GM12878 (cell line): ENCODE data around the gene CIRBP. TPM values are rescaled to one million over a fixed set of nuclear protein-coding genes. Genes with fewer than 3 reads are reported as not detected.
A peak's percentile ranks its signal among the peaks of the same experiment; 100 is the strongest.

Experiments used
- ATF7 ChIP-seq: fragments of 450-650 bp; IDR thresholded peaks from 2 replicates; pipeline ENCODE4 v1.6.1; 2016; ENCODE audit warnings: low read depth, mild to moderate bottlenecking
- CBX5 ChIP-seq: sonication (generic); IDR thresholded peaks from 2 replicates; pipeline ENCODE4 v1.6.1; 2016; ENCODE audit warnings: low read depth, moderate library complexity, mild to moderate bottlenecking, inconsistent platforms
- CHD4 ChIP-seq: fragments of 200-600 bp; sonication (generic); IDR thresholded peaks from 2 replicates; pipeline ENCODE4 v1.6.1; 2016; ENCODE audit warnings: mild to moderate bottlenecking
- E2F8 ChIP-seq: fragments of 450-650 bp; IDR thresholded peaks from 2 replicates; pipeline ENCODE4 v1.6.1; 2018; ENCODE audit warnings: mild to moderate bottlenecking, low read depth, moderate library complexity; ENCODE audit not compliant: partially characterized antibody
- HDAC2 ChIP-seq: fragments of 200-600 bp; sonication (generic); IDR thresholded peaks from 2 replicates; pipeline ENCODE4 v1.6.1; 2017
- MYC ChIP-seq: IDR thresholded peaks from 2 replicates; pipeline ENCODE4 v1.6.1; 2011; ENCODE audit warnings: mild to moderate bottlenecking, low read length, moderate library complexity, inconsistent platforms; ENCODE audit not compliant: insufficient read depth, insufficient replicate concordance, insufficient read length, severe bottlenecking
- NFIC ChIP-seq: IDR thresholded peaks from 2 replicates; pipeline ENCODE4 v1.6.1; 2012; ENCODE audit warnings: low read depth, mild to moderate bottlenecking, inconsistent platforms, low read length, moderate library complexity
- NFXL1 ChIP-seq: fragments of 450-650 bp; IDR thresholded peaks from 2 replicates; pipeline ENCODE4 v1.6.1; 2017; ENCODE audit warnings: antibody characterized with exemption, mild to moderate bottlenecking, borderline replicate concordance
- PRDM15 ChIP-seq: fragments of 450-650 bp; formaldehyde crosslinking; IDR thresholded peaks from 2 replicates; pipeline ENCODE4 v1.4.0; 2020; ENCODE audit warnings: mild to moderate bottlenecking, moderate library complexity
- SPI1 ChIP-seq: IDR thresholded peaks from 2 replicates; pipeline ENCODE4 v1.6.1; 2011; ENCODE audit warnings: low read depth, mild to moderate bottlenecking, low read length, moderate library complexity, borderline replicate concordance; ENCODE audit not compliant: insufficient read depth
- TCF7 ChIP-seq: IDR thresholded peaks from 2 replicates; pipeline ENCODE4 v1.6.1; 2014; ENCODE audit warnings: antibody characterized with exemption, borderline replicate concordance
- ZBTB40 ChIP-seq: fragments of 450-650 bp; IDR thresholded peaks from 2 replicates; pipeline ENCODE4 v1.6.1; 2016; ENCODE audit warnings: mild to moderate bottlenecking, moderate library complexity, borderline replicate concordance
- ZNF384 ChIP-seq: IDR thresholded peaks from 2 replicates; pipeline ENCODE4 v1.6.1; 2012; ENCODE audit warnings: low read depth, mild to moderate bottlenecking, low read length, improper control_type of control experiment, borderline replicate concordance
- ZNF687 ChIP-seq: fragments of 450-650 bp; IDR thresholded peaks from 2 replicates; pipeline ENCODE4 v1.6.1; 2017; ENCODE audit warnings: mild to moderate bottlenecking, moderate library complexity
- polyA plus RNA-seq, 11 experiments: library from polyadenylated mRNA; depleted of rRNA in 4 of 11; unstranded in 6 of 11; stranded (reverse) in 5 of 11; fragments of >200 nt; fragmentation: Nextera tagmentation in 4 of 11; fragmentation: Illumina TruSeq in 1 of 11; extraction: Ambion mirVana in 4 of 11; extraction: Trizol in 1 of 11; gene quantifications; 1 replicate in 1 of 11; 2 replicates in 10 of 11; pipeline versions ENCODE4 v1.2.1 to v1.2.3, GENCODE V29; 2011 to 2016; ENCODE audit warnings: inconsistent platforms in 2 of 11, missing spikeins in 2 of 11, low read depth in 1 of 11
- total RNA-seq, 4 experiments: library from RNA; depleted of rRNA in 3 of 4; stranded (reverse); fragments of >200 nt in 3 of 4; fragmentation: Illumina TruSeq in 1 of 4; extraction: Trizol in 1 of 4; gene quantifications; 2 replicates each; pipeline versions ENCODE4 v1.2.1 to v1.2.3, GENCODE V29; 2013 to 2021

CIRBP gene
- total and polyA plus RNA-seq, 10 of the 15 experiments (the other 5 are each of a cell fraction or from before 2014, with no cell fraction given) = 27.6 to 335 (median 229) TPM

GRCh38 chr19:1275260-1275975 is 6.3 kb downstream of the CIRBP start, which contains the start of gene FAM174C (continued):
- TF ChIP-seq ZNF687 = peak; percentile 93
- no peak for TF ChIP-seq SPI1
- TF ChIP-seq ATF7 = no peak
- TF ChIP-seq NFIC = no peak
- TF ChIP-seq ZBTB40 = no peak
- TF ChIP-seq NFXL1 = no peak
- TF ChIP-seq CHD4 = no peak
- no peak for TF ChIP-seq PRDM15 (CRISPR knock-in tag)
- TF ChIP-seq ZNF384 = no peak
- no peak for TF ChIP-seq TCF7
- peak; percentile 94 for TF ChIP-seq MYC
- TF ChIP-seq CBX5 = no peak
- no peak for TF ChIP-seq E2F8
- TF ChIP-seq HDAC2 = no peak
